ENCODE results near the gene TNS3.

DNA sequence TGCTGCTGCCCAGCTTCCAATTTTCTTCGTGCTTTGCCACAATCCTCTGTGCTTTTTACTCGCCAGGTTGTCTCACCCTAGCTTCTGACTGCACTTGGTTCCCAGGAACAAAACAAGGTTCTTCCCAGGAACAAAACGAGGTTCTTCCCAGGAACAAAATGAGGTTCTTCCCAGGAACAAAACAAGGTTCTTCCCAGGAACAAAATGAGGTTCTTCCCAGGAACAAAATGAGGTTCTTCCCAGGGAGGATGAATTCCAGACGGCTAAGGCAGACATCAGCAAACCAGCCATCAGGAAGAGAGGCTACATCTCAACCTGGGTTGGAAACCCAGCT is 41.9 kb downstream of the TNS3 start:
- TF ChIP-seq, protein P1, sequence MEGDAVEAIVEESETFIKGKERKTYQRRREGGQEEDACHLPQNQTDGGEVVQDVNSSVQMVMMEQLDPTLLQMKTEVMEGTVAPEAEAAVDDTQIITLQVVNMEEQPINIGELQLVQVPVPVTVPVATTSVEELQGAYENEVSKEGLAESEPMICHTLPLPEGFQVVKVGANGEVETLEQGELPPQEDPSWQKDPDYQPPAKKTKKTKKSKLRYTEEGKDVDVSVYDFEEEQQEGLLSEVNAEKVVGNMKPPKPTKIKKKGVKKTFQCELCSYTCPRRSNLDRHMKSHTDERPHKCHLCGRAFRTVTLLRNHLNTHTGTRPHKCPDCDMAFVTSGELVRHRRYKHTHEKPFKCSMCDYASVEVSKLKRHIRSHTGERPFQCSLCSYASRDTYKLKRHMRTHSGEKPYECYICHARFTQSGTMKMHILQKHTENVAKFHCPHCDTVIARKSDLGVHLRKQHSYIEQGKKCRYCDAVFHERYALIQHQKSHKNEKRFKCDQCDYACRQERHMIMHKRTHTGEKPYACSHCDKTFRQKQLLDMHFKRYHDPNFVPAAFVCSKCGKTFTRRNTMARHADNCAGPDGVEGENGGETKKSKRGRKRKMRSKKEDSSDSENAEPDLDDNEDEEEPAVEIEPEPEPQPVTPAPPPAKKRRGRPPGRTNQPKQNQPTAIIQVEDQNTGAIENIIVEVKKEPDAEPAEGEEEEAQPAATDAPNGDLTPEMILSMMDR (IDR thresholded peaks at IDR 0.05), result no peak
- TF ChIP-seq, protein P2, sequence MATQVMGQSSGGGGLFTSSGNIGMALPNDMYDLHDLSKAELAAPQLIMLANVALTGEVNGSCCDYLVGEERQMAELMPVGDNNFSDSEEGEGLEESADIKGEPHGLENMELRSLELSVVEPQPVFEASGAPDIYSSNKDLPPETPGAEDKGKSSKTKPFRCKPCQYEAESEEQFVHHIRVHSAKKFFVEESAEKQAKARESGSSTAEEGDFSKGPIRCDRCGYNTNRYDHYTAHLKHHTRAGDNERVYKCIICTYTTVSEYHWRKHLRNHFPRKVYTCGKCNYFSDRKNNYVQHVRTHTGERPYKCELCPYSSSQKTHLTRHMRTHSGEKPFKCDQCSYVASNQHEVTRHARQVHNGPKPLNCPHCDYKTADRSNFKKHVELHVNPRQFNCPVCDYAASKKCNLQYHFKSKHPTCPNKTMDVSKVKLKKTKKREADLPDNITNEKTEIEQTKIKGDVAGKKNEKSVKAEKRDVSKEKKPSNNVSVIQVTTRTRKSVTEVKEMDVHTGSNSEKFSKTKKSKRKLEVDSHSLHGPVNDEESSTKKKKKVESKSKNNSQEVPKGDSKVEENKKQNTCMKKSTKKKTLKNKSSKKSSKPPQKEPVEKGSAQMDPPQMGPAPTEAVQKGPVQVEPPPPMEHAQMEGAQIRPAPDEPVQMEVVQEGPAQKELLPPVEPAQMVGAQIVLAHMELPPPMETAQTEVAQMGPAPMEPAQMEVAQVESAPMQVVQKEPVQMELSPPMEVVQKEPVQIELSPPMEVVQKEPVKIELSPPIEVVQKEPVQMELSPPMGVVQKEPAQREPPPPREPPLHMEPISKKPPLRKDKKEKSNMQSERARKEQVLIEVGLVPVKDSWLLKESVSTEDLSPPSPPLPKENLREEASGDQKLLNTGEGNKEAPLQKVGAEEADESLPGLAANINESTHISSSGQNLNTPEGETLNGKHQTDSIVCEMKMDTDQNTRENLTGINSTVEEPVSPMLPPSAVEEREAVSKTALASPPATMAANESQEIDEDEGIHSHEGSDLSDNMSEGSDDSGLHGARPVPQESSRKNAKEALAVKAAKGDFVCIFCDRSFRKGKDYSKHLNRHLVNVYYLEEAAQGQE (IDR thresholded peaks at IDR 0.05; ENCODE audit: insufficient read depth in 1 of 2, low read depth in 2 of 2, low read length in 1 of 2), result no peak
